Activated CD4-positive, alpha-beta T cell treated with anti-CD3 and anti-CD28 coated beads, Interleukin-2, Interleukin-4, amounts not matched to agents 100 ng/mL and 50 ng/mL, durations not matched to agents 16 hours and 8 hours (primary cell): ENCODE results near the gene NKX3-2.
A peak's percentile ranks its signal among the peaks of the same experiment; 100 is the strongest.
"Not testable (repeated sequence)": the region's sequence is repeated elsewhere in the genome, so short reads cannot be mapped to it uniquely, and the experiment has no call there.

Source experiments
- DNase-seq: peaks from one replicate; pipeline ENCODE4 v3.0.0-alpha.2; 2020; ENCODE audit warnings: low spot score

The NKX3-2 gene

GRCh38 chr4:13543839-13544605 lies at the start of gene NKX3-2:
NKX3-2 (minus strand) TSS chr4:13544508; CDS start chr4:13544414, 94 bp downstream.
- no peak for DNase-seq

GRCh38 chr4:13592220-13592619 lies 47.9 kb upstream of the NKX3-2 start:
- DNase-seq: no peak

- no peak for DNase-seq
Observed at GRCh38 chr4:13590766-13591165, 46.5 kb upstream of the NKX3-2 start.

GRCh38 chr4:13588954-13589353 lies 44.6 kb upstream of the NKX3-2 start:
- DNase-seq: no peak

- no peak for DNase-seq
Observed at GRCh38 chr4:13584481-13584880, 40.2 kb upstream of the NKX3-2 start.

- no peak for DNase-seq
Observed at GRCh38 chr4:13580036-13580435, 35.7 kb upstream of the NKX3-2 start.

- no peak for DNase-seq
Observed at GRCh38 chr4:13577660-13578059, 33.4 kb upstream of the NKX3-2 start.

- no peak for DNase-seq
Observed at GRCh38 chr4:13570916-13571315, 26.6 kb upstream of the NKX3-2 start.

- DNase-seq: no peak
Observed at GRCh38 chr4:13567125-13567524, 22.8 kb upstream of the NKX3-2 start.

GRCh38 chr4:13562876-13563275 lies 18.6 kb upstream of the NKX3-2 start:
- no peak for DNase-seq

GRCh38 chr4:13561673-13562072 lies 17.4 kb upstream of the NKX3-2 start:
- no peak for DNase-seq

GRCh38 chr4:13560111-13560510 lies 15.8 kb upstream of the NKX3-2 start:
- DNase-seq: not testable (repeated sequence)

- DNase-seq: no peak
Observed at GRCh38 chr4:13559413-13559812, 15.1 kb upstream of the NKX3-2 start.

- no peak for DNase-seq
Observed at GRCh38 chr4:13558881-13559280, 14.6 kb upstream of the NKX3-2 start.

- no peak for DNase-seq
Observed at GRCh38 chr4:13555325-13555724, 11.0 kb upstream of the NKX3-2 start.

- no peak for DNase-seq
Observed at GRCh38 chr4:13553081-13553480, 8.8 kb upstream of the NKX3-2 start.

- DNase-seq: peak; percentile 89
Observed at GRCh38 chr4:13548984-13549546, 4.8 kb upstream of the NKX3-2 start.

- DNase-seq: no peak
Observed at GRCh38 chr4:13548059-13548983, 4.0 kb upstream of the NKX3-2 start.

GRCh38 chr4:13547485-13548041 lies 3.3 kb upstream of the NKX3-2 start:
- no peak for DNase-seq

- no peak for DNase-seq
Observed at GRCh38 chr4:13546941-13547484, 2.7 kb upstream of the NKX3-2 start.

GRCh38 chr4:13546142-13546940 lies 2.0 kb upstream of the NKX3-2 start:
- DNase-seq: no peak
